PC-3 (cell line): ENCODE measurements around the gene TRAPPC3L. TPM values are rescaled to one million over a fixed set of nuclear protein-coding genes. Genes with fewer than 3 reads are reported as not detected.

Experiments
- total RNA-seq: library from RNA; depleted of rRNA; stranded (reverse); fragments of >200 nt; gene quantifications from 2 replicates; pipeline ENCODE4 v1.2.3, GENCODE V29; 2014; rRNA removed

The TRAPPC3L gene
- total RNA-seq, 1 experiment from 2014 or later, result not detected

Other genes with a start within 250 kb of the TRAPPC3L start
- gene DSE, start 174.7 kb downstream of the TRAPPC3L start, total RNA-seq, result 9.6 and 9.8 TPM in 2 replicates
- not detected in 2 replicates for gene CALHM6, start 84.3 kb downstream of the TRAPPC3L start, total RNA-seq
- gene CALHM5, start 34.0 kb downstream of the TRAPPC3L start, total RNA-seq, result not detected in 2 replicates
- not detected in 2 replicates for gene CALHM4, start 8.1 kb upstream of the TRAPPC3L start, total RNA-seq
- 18.4 and 24.6 TPM in 2 replicates for gene RWDD1, start 25.8 kb upstream of the TRAPPC3L start, total RNA-seq
- gene RSPH4A, start 70.8 kb upstream of the TRAPPC3L start, total RNA-seq, result 0.04 TPM in 1 of 2 replicates, not detected in the other
- 2.7 and 6.3 TPM in 2 replicates for gene ZUP1, start 123.1 kb upstream of the TRAPPC3L start, total RNA-seq
- 4.9 and 5.5 TPM in 2 replicates for gene KPNA5, start 135.5 kb upstream of the TRAPPC3L start, total RNA-seq
- gene FAM162B, start 220.0 kb upstream of the TRAPPC3L start, total RNA-seq, result not detected in 2 replicates